Keratinocyte (primary cell): ENCODE results near the gene CLCA4. TPM values are rescaled to one million over a fixed set of nuclear protein-coding genes. Genes with fewer than 3 reads are reported as not detected.

Source experiments
- DNase-seq: peaks from one replicate; pipeline ENCODE4 v3.0.0-alpha.2; 2011; ENCODE audit warnings: low read depth, missing footprints, low spot score
- FAIRE-seq: peaks from 2 replicates; lab custom pipeline; 2011; peaks lifted over from hg19 to GRCh38; lab: Jason Lieb, UNC
- H2AFZ ChIP-seq: 2 replicates; pipeline ENCODE4 v1.6.0; 2012; ENCODE audit warnings: low read length, control low read depth, inconsistent platforms; ENCODE audit not compliant: control insufficient read depth
- H3K27ac ChIP-seq: 2 replicates; pipeline ENCODE4 v1.5.1; 2011; ENCODE audit warnings: low read length; ENCODE audit not compliant: control insufficient read depth, insufficient read depth
- H3K27me3 ChIP-seq: 3 replicates; pipeline ENCODE4 v1.6.0; 2011; ENCODE audit warnings: low read length; ENCODE audit not compliant: control insufficient read depth, insufficient read depth; ENCODE audit errors: extremely low read depth
- H3K36me3 ChIP-seq, 2 experiments: 2 replicates in 1 of 2; 3 replicates in 1 of 2; pipeline ENCODE4 v1.5.1; 2011; ENCODE audit warnings: low read length in 2 of 2, mild to moderate bottlenecking in 1 of 2; ENCODE audit not compliant: control insufficient read depth in 2 of 2, insufficient read depth in 2 of 2; ENCODE audit errors: extremely low read depth in 1 of 2
- H3K4me1 ChIP-seq: 3 replicates; pipeline ENCODE4 v1.5.1; 2011; ENCODE audit warnings: low read length; ENCODE audit not compliant: control insufficient read depth, insufficient read depth; ENCODE audit errors: extremely low read depth
- H3K4me2 ChIP-seq: 3 replicates; pipeline ENCODE4 v1.6.0; 2011; ENCODE audit warnings: low read depth, low read length; ENCODE audit not compliant: control insufficient read depth, insufficient read depth; ENCODE audit errors: extremely low read depth
- H3K4me3 ChIP-seq, 3 experiments: fragments of 200-600 bp in 1 of 3; sonication (generic) in 1 of 3; 2 replicates in 2 of 3; 3 replicates in 1 of 3; pipeline ENCODE4 v1.5.1; 2011 to 2016; ENCODE audit warnings: low read length in 3 of 3, mild to moderate bottlenecking in 3 of 3, control low read depth in 2 of 3, inconsistent platforms in 1 of 3, low read depth in 1 of 3, mixed read lengths in 1 of 3, mixed run types in 1 of 3, moderate library complexity in 1 of 3; ENCODE audit not compliant: control insufficient read depth in 2 of 3, insufficient read depth in 2 of 3; ENCODE audit errors: extremely low read depth in 1 of 3
- H3K79me2 ChIP-seq: 2 replicates; pipeline ENCODE4 v1.6.0; 2012; ENCODE audit warnings: low read length; ENCODE audit not compliant: control insufficient read depth, insufficient read depth
- H3K9ac ChIP-seq: 3 replicates; pipeline ENCODE4 v1.6.0; 2011; ENCODE audit warnings: low read length; ENCODE audit not compliant: control insufficient read depth, insufficient read depth; ENCODE audit errors: extremely low read depth
- H3K9me1 ChIP-seq: 3 replicates; pipeline ENCODE4 v1.6.0; 2011; ENCODE audit warnings: low read length; ENCODE audit not compliant: control insufficient read depth, insufficient read depth; ENCODE audit errors: extremely low read depth
- H3K9me3 ChIP-seq: 2 replicates; pipeline ENCODE4 v1.5.1; 2012; ENCODE audit warnings: low read depth, low read length; ENCODE audit not compliant: control insufficient read depth
- H4K20me1 ChIP-seq: 3 replicates; pipeline ENCODE4 v1.6.0; 2011; ENCODE audit warnings: low read length; ENCODE audit not compliant: control insufficient read depth, insufficient read depth; ENCODE audit errors: extremely low read depth
- CTCF ChIP-seq, 3 experiments: IDR thresholded peaks in 1 of 3; conservative IDR thresholded peaks in 1 of 3; optimal IDR thresholded peaks in 1 of 3; 2 replicates in 2 of 3; 3 replicates in 1 of 3; pipeline versions ENCODE3 to v1.5.1; 2011; ENCODE audit warnings: low read length in 3 of 3, mild to moderate bottlenecking in 3 of 3, moderate library complexity in 2 of 3, control low read depth in 1 of 3, inconsistent platforms in 1 of 3; ENCODE audit not compliant: insufficient read depth in 2 of 3; ENCODE audit errors: extremely low read depth in 1 of 3
- EZH2 ChIP-seq: IDR thresholded peaks from one replicate; pipeline ENCODE4 v1.6.1; 2012; ENCODE audit warnings: inconsistent platforms, mild to moderate bottlenecking, low read length, moderate library complexity
- dilution Hi-C: fragments of 300-500 bp; cut with MboI; formaldehyde crosslinking; loops from one replicate; pipeline ENCODE4 v1.7.0; 2020; ENCODE audit warnings: low sequenced_read_pairs; ENCODE audit not compliant: extremely low pct_ligation_motif_present
- polyA plus RNA-seq, 5 experiments: library from polyadenylated mRNA; depleted of rRNA in 3 of 5; stranded (reverse) in 3 of 5; stranded (forward) in 1 of 5; unstranded in 1 of 5; fragments of >200 nt; gene quantifications; 1 replicate in 1 of 5; 2 replicates in 3 of 5; 3 replicates in 1 of 5; pipeline versions ENCODE4 v1.2.1 to v1.2.3, GENCODE V29; 2011 to 2012; ENCODE audit warnings: missing spikeins in 2 of 5, low read depth in 1 of 5, low replicate concordance in 1 of 5

CLCA4 gene
- polyA plus RNA-seq, 1 donor (not counting 4 experiments of a cell fraction or from before 2014, with no cell fraction given): 1.5 TPM

GRCh38 chr1:86583593-86583992 is 36.7 kb downstream of the CLCA4 start:
- no peak for DNase-seq
- TF ChIP-seq CTCF (optimal IDR thresholded peaks at IDR 0.05 in 1 of 3, IDR thresholded peaks at IDR 0.05 in 1 of 3, conservative IDR thresholded peaks at IDR 0.05 in 1 of 3; ENCODE audit: extremely low read depth in 1 of 3, insufficient read depth in 2 of 3, low read length in 3 of 3) (no peak), EZH2 (no peak)
- no peak for FAIRE-seq
- no peak overlapping the region for H2AFZ ChIP-seq
- H3K79me2 ChIP-seq: no peaks in the 10 kb centered on the region
- H3K9me1 ChIP-seq: no peaks in the 10 kb centered on the region
- H3K4me3 ChIP-seq: no peak overlapping the region
- H3K27me3 ChIP-seq: no peaks in the 10 kb centered on the region
- no peaks in the 10 kb centered on the region for H4K20me1 ChIP-seq
- H3K4me1 ChIP-seq: no peaks in the 10 kb centered on the region
- H3K9ac ChIP-seq: no peak overlapping the region
- no peak overlapping the region for H3K27ac ChIP-seq
- H3K4me2 ChIP-seq: no peak overlapping the region
- H3K36me3 ChIP-seq: no peaks in the 10 kb centered on the region
- dilution Hi-C loops: no loop called here
- H3K9me3 ChIP-seq: no peaks in the 10 kb centered on the region

GRCh38 chr1:86594284-86594770 is 47.4 kb downstream of the CLCA4 start:
- H3K27me3 ChIP-seq: no peaks in the 10 kb centered on the region
- H3K36me3 ChIP-seq: no peaks in the 10 kb centered on the region
- H2AFZ ChIP-seq: no peak overlapping the region
- no peak overlapping the region for H3K27ac ChIP-seq
- peaks cover 1% of the 10 kb centered on the region for H3K9me3 ChIP-seq
- no peaks in the 10 kb centered on the region for H3K4me1 ChIP-seq
- no peak overlapping the region for H3K9ac ChIP-seq
- no peaks in the 10 kb centered on the region for H3K9me1 ChIP-seq
- no peak overlapping the region for H3K4me3 ChIP-seq
- no peaks in the 10 kb centered on the region for H3K79me2 ChIP-seq
- H4K20me1 ChIP-seq: no peaks in the 10 kb centered on the region
- DNase-seq (no peak), FAIRE-seq (no peak)
- dilution Hi-C loops: no loop called here
- TF ChIP-seq CTCF (optimal IDR thresholded peaks at IDR 0.05 in 1 of 3, IDR thresholded peaks at IDR 0.05 in 1 of 3, conservative IDR thresholded peaks at IDR 0.05 in 1 of 3; ENCODE audit: extremely low read depth in 1 of 3, insufficient read depth in 2 of 3, low read length in 3 of 3) (no peak), EZH2 (no peak)
- no peak overlapping the region for H3K4me2 ChIP-seq
